Nephron (organoid): ENCODE results near the gene WDR17.

Source experiments
- H3K27ac Mint-ChIP-seq, 3 experiments: 2 replicates each; pipeline ENCODE4 v1.8.0; 2020; ENCODE audit warnings: mixed read lengths in 3 of 3, mild to moderate bottlenecking in 2 of 3, moderate library complexity in 1 of 3
- H3K27me3 Mint-ChIP-seq: 2 replicates; pipeline ENCODE4 v1.8.0; 2021; ENCODE audit warnings: low read depth, mild to moderate bottlenecking, moderate library complexity, mixed read lengths
- H3K36me3 Mint-ChIP-seq: 2 replicates; pipeline ENCODE4 v1.8.0; 2020; ENCODE audit warnings: low read depth, mixed read lengths
- H3K4me1 Mint-ChIP-seq: 2 replicates; pipeline ENCODE4 v1.8.0; 2020; ENCODE audit warnings: mixed read lengths
- H3K4me3 Mint-ChIP-seq, 3 experiments: 2 replicates each; pipeline ENCODE4 v1.8.0; 2020; ENCODE audit warnings: mild to moderate bottlenecking in 3 of 3, mixed read lengths in 3 of 3, moderate library complexity in 2 of 3
- H3K9me3 Mint-ChIP-seq: 2 replicates; pipeline ENCODE4 v1.8.0; 2020; ENCODE audit warnings: mixed read lengths
- CTCF ChIP-seq, 3 experiments: fragments of 200-600 bp; sonication (generic); IDR thresholded peaks; one replicate each; pipeline ENCODE4 v1.5.0; 2021; ENCODE audit warnings: antibody characterized with exemption in 3 of 3; ENCODE audit not compliant: unreplicated experiment in 3 of 3

WDR17 gene

GRCh38 chr4:176153124-176153523, 87.5 kb downstream of the WDR17 start:
- Mint-ChIP-seq H3K27ac (no peak overlapping the region), H3K36me3 (peaks cover 5% of the 10 kb centered on the region), H3K9me3 (no peaks in the 10 kb centered on the region), H3K27me3 (no peaks in the 10 kb centered on the region), H3K4me3 (no peak overlapping the region), H3K4me1 (no peaks in the 10 kb centered on the region)
- TF ChIP-seq CTCF (IDR thresholded peaks at IDR 0.05; ENCODE audit: unreplicated experiment in 3 of 3), result no peak

GRCh38 chr4:176156656-176157055, 91.0 kb downstream of the WDR17 start:
- no peaks in the 10 kb centered on the region for H3K27me3 Mint-ChIP-seq
- H3K4me1 Mint-ChIP-seq, result no peaks in the 10 kb centered on the region
- TF ChIP-seq CTCF (IDR thresholded peaks at IDR 0.05; ENCODE audit: unreplicated experiment in 3 of 3), result no peak
- H3K27ac Mint-ChIP-seq, result no peak overlapping the region
- H3K4me3 Mint-ChIP-seq, result no peak overlapping the region
- H3K9me3 Mint-ChIP-seq, result no peaks in the 10 kb centered on the region
- H3K36me3 Mint-ChIP-seq, result peaks cover 8% of the 10 kb centered on the region

DNA sequence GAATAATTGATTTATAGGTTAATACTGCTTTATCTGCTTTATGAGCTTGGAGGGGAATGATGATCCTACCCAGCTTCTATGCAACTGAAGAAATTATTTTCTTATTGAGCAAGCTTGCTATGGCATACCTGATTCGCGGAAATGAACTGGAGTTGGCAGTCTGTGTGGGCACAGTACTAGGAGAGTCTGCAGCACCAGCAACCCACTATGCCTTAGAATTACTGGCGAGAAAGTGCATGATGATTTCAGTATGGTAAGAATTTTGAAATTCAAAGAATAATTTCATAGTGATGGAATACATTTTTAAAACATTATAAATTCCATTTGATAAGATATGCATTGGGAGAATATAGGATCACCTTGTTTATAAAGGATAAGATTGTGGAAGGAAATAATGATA, 97.4 kb downstream of the WDR17 start:
- Mint-ChIP-seq H3K9me3 (no peaks in the 10 kb centered on the region), H3K4me1 (no peaks in the 10 kb centered on the region), H3K36me3 (peaks cover 3% of the 10 kb centered on the region), H3K27me3 (no peaks in the 10 kb centered on the region), H3K27ac (no peak overlapping the region), H3K4me3 (no peak overlapping the region)
- TF ChIP-seq CTCF (IDR thresholded peaks at IDR 0.05; ENCODE audit: unreplicated experiment in 3 of 3), result no peak

- no peak for TF ChIP-seq CTCF (IDR thresholded peaks at IDR 0.05; ENCODE audit: unreplicated experiment in 3 of 3)
- peaks cover 40% of the 10 kb centered on the region for H3K4me1 Mint-ChIP-seq
- H3K27me3 Mint-ChIP-seq, result no peaks in the 10 kb centered on the region
- no peaks in the 10 kb centered on the region for H3K36me3 Mint-ChIP-seq
- no peak overlapping the region for H3K27ac Mint-ChIP-seq
- no peaks in the 10 kb centered on the region for H3K9me3 Mint-ChIP-seq
- H3K4me3 Mint-ChIP-seq, result no peak overlapping the region
Observed at GRCh38 chr4:176185051-176185450, 119.4 kb downstream of the WDR17 start.

DNA sequence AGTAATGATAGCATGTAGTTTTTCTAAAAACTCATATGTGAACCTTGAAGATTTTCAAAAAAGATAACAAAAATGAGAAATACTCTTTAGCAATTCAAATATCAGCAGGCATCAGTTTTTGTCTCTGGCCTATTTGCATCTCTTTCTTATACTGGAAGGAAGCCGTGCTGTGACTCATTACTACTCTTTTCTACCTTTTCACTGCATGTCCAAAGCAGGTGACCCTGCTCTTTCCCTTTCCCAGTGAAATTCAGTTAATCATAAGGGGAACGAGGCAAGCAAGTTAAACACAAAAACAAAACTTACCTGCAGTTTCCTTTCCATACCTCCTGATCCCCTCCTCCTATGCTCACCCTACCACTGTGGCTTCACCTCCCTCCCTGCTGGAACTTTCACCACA, 120.4 kb downstream of the WDR17 start:
- no peaks in the 10 kb centered on the region for H3K9me3 Mint-ChIP-seq
- H3K36me3 Mint-ChIP-seq, result no peaks in the 10 kb centered on the region
- no peak for TF ChIP-seq CTCF (IDR thresholded peaks at IDR 0.05; ENCODE audit: unreplicated experiment in 3 of 3)
- no peaks in the 10 kb centered on the region for H3K27me3 Mint-ChIP-seq
- H3K27ac Mint-ChIP-seq, result no peak overlapping the region
- peaks cover 40% of the 10 kb centered on the region for H3K4me1 Mint-ChIP-seq
- no peak overlapping the region for H3K4me3 Mint-ChIP-seq

GRCh38 chr4:176186671-176187395, 121.2 kb downstream of the WDR17 start:
- no peak for TF ChIP-seq CTCF (IDR thresholded peaks at IDR 0.05; ENCODE audit: unreplicated experiment in 3 of 3)
- Mint-ChIP-seq H3K27ac (no peak overlapping the region), H3K9me3 (no peaks in the 10 kb centered on the region), H3K36me3 (no peaks in the 10 kb centered on the region), H3K27me3 (no peaks in the 10 kb centered on the region), H3K4me3 (no peak overlapping the region), H3K4me1 (peaks cover 40% of the 10 kb centered on the region)
